ENCODE data around the gene SPON1.

- TF ChIP-seq, protein P1, sequence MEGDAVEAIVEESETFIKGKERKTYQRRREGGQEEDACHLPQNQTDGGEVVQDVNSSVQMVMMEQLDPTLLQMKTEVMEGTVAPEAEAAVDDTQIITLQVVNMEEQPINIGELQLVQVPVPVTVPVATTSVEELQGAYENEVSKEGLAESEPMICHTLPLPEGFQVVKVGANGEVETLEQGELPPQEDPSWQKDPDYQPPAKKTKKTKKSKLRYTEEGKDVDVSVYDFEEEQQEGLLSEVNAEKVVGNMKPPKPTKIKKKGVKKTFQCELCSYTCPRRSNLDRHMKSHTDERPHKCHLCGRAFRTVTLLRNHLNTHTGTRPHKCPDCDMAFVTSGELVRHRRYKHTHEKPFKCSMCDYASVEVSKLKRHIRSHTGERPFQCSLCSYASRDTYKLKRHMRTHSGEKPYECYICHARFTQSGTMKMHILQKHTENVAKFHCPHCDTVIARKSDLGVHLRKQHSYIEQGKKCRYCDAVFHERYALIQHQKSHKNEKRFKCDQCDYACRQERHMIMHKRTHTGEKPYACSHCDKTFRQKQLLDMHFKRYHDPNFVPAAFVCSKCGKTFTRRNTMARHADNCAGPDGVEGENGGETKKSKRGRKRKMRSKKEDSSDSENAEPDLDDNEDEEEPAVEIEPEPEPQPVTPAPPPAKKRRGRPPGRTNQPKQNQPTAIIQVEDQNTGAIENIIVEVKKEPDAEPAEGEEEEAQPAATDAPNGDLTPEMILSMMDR (IDR thresholded peaks at IDR 0.05; ENCODE audit: control extremely low read depth in 1 of 3, insufficient read depth in 1 of 3, low read depth in 1 of 3, low read length in 3 of 3): no peak
- TF ChIP-seq EZH2 (IDR thresholded peaks at IDR 0.05; ENCODE audit: low read depth, low read length, severe bottlenecking) (no peak), POLR2AphosphoS5 (IDR thresholded peaks at IDR 0.05; ENCODE audit: low read depth, low read length) (no peak), GTF2F1 (IDR thresholded peaks at IDR 0.05; ENCODE audit: borderline replicate concordance, low read depth, low read length) (no peak), EP300 (IDR thresholded peaks at IDR 0.05; ENCODE audit: borderline replicate concordance in 1 of 2, low read depth in 2 of 2, low read length in 2 of 2) (no peak), CHD1 (IDR thresholded peaks at IDR 0.05; ENCODE audit: low read depth, low read length) (no peak), GABPA (IDR thresholded peaks at IDR 0.05; ENCODE audit: borderline replicate concordance, insufficient read depth, low read length) (no peak), CREB1 (IDR thresholded peaks at IDR 0.05) (no peak)
- TF ChIP-seq, protein P2, sequence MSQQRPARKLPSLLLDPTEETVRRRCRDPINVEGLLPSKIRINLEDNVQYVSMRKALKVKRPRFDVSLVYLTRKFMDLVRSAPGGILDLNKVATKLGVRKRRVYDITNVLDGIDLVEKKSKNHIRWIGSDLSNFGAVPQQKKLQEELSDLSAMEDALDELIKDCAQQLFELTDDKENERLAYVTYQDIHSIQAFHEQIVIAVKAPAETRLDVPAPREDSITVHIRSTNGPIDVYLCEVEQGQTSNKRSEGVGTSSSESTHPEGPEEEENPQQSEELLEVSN (IDR thresholded peaks at IDR 0.05): no peak
Observed at GRCh38 chr11:14059491-14059890, 97.0 kb downstream of the SPON1 start.
